Upper lobe of left lung (tissue), 4 donors: ENCODE results near the gene SZT2.

Source experiments
- CTCF ChIP-seq, 6 experiments: fragments of 450-650 bp in 4 of 6; fragments of 200-600 bp in 2 of 6; sonication (generic) in 2 of 6; IDR thresholded peaks; one replicate each; pipeline ENCODE4 v1.5.1; 2016 to 2019; ENCODE audit warnings: antibody characterized with exemption in 6 of 6
- POLR2A ChIP-seq, 4 donors: fragments of 450-650 bp; IDR thresholded peaks; one replicate each; pipeline ENCODE4 v1.5.1; 2016 to 2017; ENCODE audit warnings: antibody characterized with exemption in 4 of 4, mild to moderate bottlenecking in 2 of 4

- no peak for TF ChIP-seq CTCF (IDR thresholded peaks at IDR 0.05)
- peak in 1 of 4 donors; percentile 9 for TF ChIP-seq POLR2A (IDR thresholded peaks at IDR 0.05)
Observed at GRCh38 chr1:43358746-43359693, 30.7 kb upstream of the SZT2 start, which contains the start of gene CDC20.
